ENCODE data around the gene OTOF.

Gene OTOF

GRCh38 chr2:26494891-26495290, 17.0 kb upstream of the OTOF start:
- no peak for DNase-seq (ENCODE audit: low spot score)
- TF ChIP-seq CTCF (IDR thresholded peaks at IDR 0.05; ENCODE audit: borderline replicate concordance, control extremely low read depth, extremely low read depth, insufficient read depth, missing control alignments): no peak
- in situ Hi-C loops (cut with MboI; ENCODE audit: low sequenced_read_pairs, unreplicated experiment): no loop called here

GRCh38 chr2:26494199-26494598, 16.3 kb upstream of the OTOF start:
- DNase-seq (ENCODE audit: low spot score): no peak
- TF ChIP-seq CTCF (IDR thresholded peaks at IDR 0.05; ENCODE audit: borderline replicate concordance, control extremely low read depth, extremely low read depth, insufficient read depth, missing control alignments): no peak
- in situ Hi-C loops (cut with MboI; ENCODE audit: low sequenced_read_pairs, unreplicated experiment): no loop called here

- in situ Hi-C loops (cut with MboI; ENCODE audit: low sequenced_read_pairs, unreplicated experiment): no loop called here
- TF ChIP-seq CTCF (IDR thresholded peaks at IDR 0.05; ENCODE audit: borderline replicate concordance, control extremely low read depth, extremely low read depth, insufficient read depth, missing control alignments): no peak
- DNase-seq (ENCODE audit: low spot score): no peak
These were observed 15.6 kb upstream of the OTOF start for GRCh38 chr2:26493566-26493965.

GRCh38 chr2:26492749-26493515, 15.0 kb upstream of the OTOF start:
- no peak for TF ChIP-seq CTCF (IDR thresholded peaks at IDR 0.05; ENCODE audit: borderline replicate concordance, control extremely low read depth, extremely low read depth, insufficient read depth, missing control alignments)
- no peak for DNase-seq (ENCODE audit: low spot score)
- in situ Hi-C loops (cut with MboI; ENCODE audit: low sequenced_read_pairs, unreplicated experiment): no loop called here

- in situ Hi-C loops (cut with MboI; ENCODE audit: low sequenced_read_pairs, unreplicated experiment): no loop called here
- TF ChIP-seq CTCF (IDR thresholded peaks at IDR 0.05; ENCODE audit: borderline replicate concordance, control extremely low read depth, extremely low read depth, insufficient read depth, missing control alignments): no peak
These were observed 13.7 kb upstream of the OTOF start for GRCh38 chr2:26491563-26492167.

GRCh38 chr2:26489213-26489850, 11.4 kb upstream of the OTOF start:
- in situ Hi-C loops (cut with MboI; ENCODE audit: low sequenced_read_pairs, unreplicated experiment): no loop called here
- no peak for TF ChIP-seq CTCF (IDR thresholded peaks at IDR 0.05; ENCODE audit: borderline replicate concordance, control extremely low read depth, extremely low read depth, insufficient read depth, missing control alignments)

More at GRCh38 chr2:26491563-26492167, 13.7 kb upstream of the OTOF start:
- no peak for DNase-seq (ENCODE audit: low spot score)

More at GRCh38 chr2:26489213-26489850, 11.4 kb upstream of the OTOF start:
- DNase-seq (ENCODE audit: low spot score): no peak

Measured in GM13976 (cell line).